Measurements from ENCODE around the gene TRPV6. TPM values are rescaled to one million over a fixed set of nuclear protein-coding genes. Genes with fewer than 3 reads are reported as not detected.
A peak's percentile ranks its signal among the peaks of the same experiment; 100 is the strongest.

TRPV6 gene
- total RNA-seq, 1 experiment from 2014 or later: not detected

- BruUV-seq (replicated peaks): no TSS peak
- CTCF ChIA-PET: no interaction called here
- no peak for TF ChIP-seq EZH2 (IDR thresholded peaks at IDR 0.05; ENCODE audit: borderline replicate concordance, low read depth, low read length, poor library complexity, severe bottlenecking)
- no peak for TF ChIP-seq CTCF (conservative IDR thresholded peaks at IDR 0.05; ENCODE audit: low read depth, low read length)
These were observed 11.1 kb downstream of the TRPV6 start for GRCh38 chr7:142874409-142874808.

GRCh38 chr7:142873871-142874270 is 11.7 kb downstream of the TRPV6 start:
- intact Hi-C loops (cut with micrococcal nuclease; ENCODE audit: unreplicated experiment): loop anchor here (5.0 kb wide), 1 partner anchor 48 kb away; no protein-coding TSS in a partner anchor
- no peak overlapping the region for H3K27ac ChIP-seq (ENCODE audit: low read depth, low read length, poor library complexity, severe bottlenecking)
- H3K27me3 ChIP-seq (replicated peaks; ENCODE audit: insufficient read depth, low read depth, low read length, poor library complexity): no peaks in the 10 kb centered on the region
- DNase-seq (ENCODE audit: low spot score): no peak
- BruUV-seq (replicated peaks): no TSS peak
- no peaks in the 10 kb centered on the region for H3K9me3 ChIP-seq (ENCODE audit: low read depth, low read length, poor library complexity, severe bottlenecking)
- H3K4me3 ChIP-seq (ENCODE audit: low read depth, low read length, poor library complexity, severe bottlenecking): no peak overlapping the region
- TF ChIP-seq CTCF (conservative IDR thresholded peaks at IDR 0.05; ENCODE audit: low read depth, low read length): no peak
- no peak for TF ChIP-seq EZH2 (IDR thresholded peaks at IDR 0.05; ENCODE audit: borderline replicate concordance, low read depth, low read length, poor library complexity, severe bottlenecking)
- H3K36me3 ChIP-seq (ENCODE audit: insufficient read depth, low read length, poor library complexity, severe bottlenecking): no peaks in the 10 kb centered on the region
- CTCF ChIA-PET: interaction anchor here (1.0 to 2.2 kb wide), 2 partner anchors 13 to 341 kb away, joined by 4 to 16 read pairs; no protein-coding TSS in a partner anchor
- no peaks in the 10 kb centered on the region for H3K4me1 ChIP-seq (ENCODE audit: insufficient read depth, low read length, poor library complexity, severe bottlenecking)
- POLR2A ChIA-PET (ENCODE audit: low non-redundant PET): no interaction called here

More at GRCh38 chr7:142874409-142874808, 11.1 kb downstream of the TRPV6 start:
- H3K27me3 ChIP-seq (replicated peaks; ENCODE audit: insufficient read depth, low read depth, low read length, poor library complexity): no peaks in the 10 kb centered on the region
- intact Hi-C loops (cut with micrococcal nuclease; ENCODE audit: unreplicated experiment): loop anchor here (5.0 kb wide), 1 partner anchor 48 kb away; no protein-coding TSS in a partner anchor
- POLR2A ChIA-PET (ENCODE audit: low non-redundant PET): no interaction called here
- no peaks in the 10 kb centered on the region for H3K36me3 ChIP-seq (ENCODE audit: insufficient read depth, low read length, poor library complexity, severe bottlenecking)
- no peaks in the 10 kb centered on the region for H3K9me3 ChIP-seq (ENCODE audit: low read depth, low read length, poor library complexity, severe bottlenecking)
- no peak overlapping the region for H3K4me3 ChIP-seq (ENCODE audit: low read depth, low read length, poor library complexity, severe bottlenecking)
- no peak overlapping the region for H3K27ac ChIP-seq (ENCODE audit: low read depth, low read length, poor library complexity, severe bottlenecking)
- H3K4me1 ChIP-seq (ENCODE audit: insufficient read depth, low read length, poor library complexity, severe bottlenecking): no peaks in the 10 kb centered on the region
- no peak for DNase-seq (ENCODE audit: low spot score)

GRCh38 chr7:142873281-142873784 is 12.2 kb downstream of the TRPV6 start:
- CTCF ChIA-PET: interaction anchor here (1.0 to 2.2 kb wide), 2 partner anchors 12 to 342 kb away, joined by 4 to 16 read pairs; no protein-coding TSS in a partner anchor

More at GRCh38 chr7:142873281-142873784, 12.2 kb downstream of the TRPV6 start:
- H3K4me3 ChIP-seq (ENCODE audit: low read depth, low read length, poor library complexity, severe bottlenecking): no peak overlapping the region
- no peaks in the 10 kb centered on the region for H3K36me3 ChIP-seq (ENCODE audit: insufficient read depth, low read length, poor library complexity, severe bottlenecking)
- TF ChIP-seq EZH2 (IDR thresholded peaks at IDR 0.05; ENCODE audit: borderline replicate concordance, low read depth, low read length, poor library complexity, severe bottlenecking): no peak
- peak; percentile 69 for TF ChIP-seq CTCF (conservative IDR thresholded peaks at IDR 0.05; ENCODE audit: low read depth, low read length)
- no peaks in the 10 kb centered on the region for H3K9me3 ChIP-seq (ENCODE audit: low read depth, low read length, poor library complexity, severe bottlenecking)
- DNase-seq (ENCODE audit: low spot score): peak; percentile 48
- intact Hi-C loops (cut with micrococcal nuclease; ENCODE audit: unreplicated experiment): loop anchor here (5.0 kb wide), 1 partner anchor 49 kb away; no protein-coding TSS in a partner anchor
- POLR2A ChIA-PET (ENCODE audit: low non-redundant PET): no interaction called here
- BruUV-seq (replicated peaks): no TSS peak
- no peaks in the 10 kb centered on the region for H3K27me3 ChIP-seq (replicated peaks; ENCODE audit: insufficient read depth, low read depth, low read length, poor library complexity)
- H3K27ac ChIP-seq (ENCODE audit: low read depth, low read length, poor library complexity, severe bottlenecking): no peak overlapping the region
- no peaks in the 10 kb centered on the region for H3K4me1 ChIP-seq (ENCODE audit: insufficient read depth, low read length, poor library complexity, severe bottlenecking)

All from A673 (cell line).